Osteocyte (in vitro differentiated cells): ENCODE measurements around the gene NPSR1. TPM values are rescaled to one million over a fixed set of nuclear protein-coding genes. Genes with fewer than 3 reads are reported as not detected.

ENCODE experiments used
- DNase-seq: peaks from one replicate; pipeline ENCODE4 v3.0.0; 2021; ENCODE audit warnings: mixed read lengths; ENCODE audit not compliant: unreplicated experiment; ENCODE audit errors: extremely low spot score
- H3K27ac Mint-ChIP-seq: one replicate; pipeline ENCODE4 v1.8.0; 2021; ENCODE audit warnings: mild to moderate bottlenecking, mixed read lengths; ENCODE audit not compliant: unreplicated experiment
- H3K27me3 Mint-ChIP-seq: one replicate; pipeline ENCODE4 v1.8.0; 2021; ENCODE audit warnings: mixed read lengths; ENCODE audit not compliant: unreplicated experiment
- H3K36me3 Mint-ChIP-seq: one replicate; pipeline ENCODE4 v1.8.0; 2021; ENCODE audit warnings: mixed read lengths; ENCODE audit not compliant: unreplicated experiment
- H3K4me1 Mint-ChIP-seq: one replicate; pipeline ENCODE4 v1.8.0; 2021; ENCODE audit warnings: mixed read lengths; ENCODE audit not compliant: unreplicated experiment
- H3K4me3 Mint-ChIP-seq: one replicate; pipeline ENCODE4 v1.8.0; 2021; ENCODE audit warnings: mild to moderate bottlenecking, moderate library complexity, mixed read lengths; ENCODE audit not compliant: unreplicated experiment
- H3K9me3 Mint-ChIP-seq: one replicate; pipeline ENCODE4 v1.8.0; 2021; ENCODE audit warnings: mixed read lengths; ENCODE audit not compliant: unreplicated experiment
- CTCF ChIP-seq: fragments of 200-600 bp; sonication (generic); IDR thresholded peaks from 2 replicates; pipeline ENCODE4 v1.5.0; 2021; ENCODE audit warnings: antibody characterized with exemption, mild to moderate bottlenecking, moderate library complexity
- total RNA-seq: library from RNA; stranded (reverse); gene quantifications from 2 replicates; pipeline ENCODE4 v1.2.1, GENCODE V29; 2021

NPSR1 gene
- total RNA-seq, 1 donor from 2014 or later = not detected

- Mint-ChIP-seq H3K4me1 (peaks cover 13% of the 10 kb centered on the region), H3K4me3 (no peak overlapping the region), H3K27ac (no peak overlapping the region), H3K36me3 (no peaks in the 10 kb centered on the region), H3K27me3 (peaks cover 6% of the 10 kb centered on the region), H3K9me3 (no peaks in the 10 kb centered on the region)
- no peak for DNase-seq
- TF ChIP-seq CTCF = no peak
Measured at GRCh38 chr7:34750209-34750608, 92.2 kb downstream of the NPSR1 start.

- Mint-ChIP-seq H3K4me1 (peaks cover 13% of the 10 kb centered on the region), H3K27ac (no peak overlapping the region), H3K4me3 (no peak overlapping the region), H3K36me3 (no peaks in the 10 kb centered on the region), H3K27me3 (peaks cover 5% of the 10 kb centered on the region), H3K9me3 (no peaks in the 10 kb centered on the region)
- no peak for TF ChIP-seq CTCF
- DNase-seq = no peak
Measured at GRCh38 chr7:34750636-34751035, 92.6 kb downstream of the NPSR1 start.

GRCh38 chr7:34751725-34752643, 94.0 kb downstream of the NPSR1 start:
- H3K27me3 Mint-ChIP-seq = peaks cover 5% of the 10 kb centered on the region
- TF ChIP-seq CTCF = no peak
- H3K4me1 Mint-ChIP-seq = peaks cover 13% of the 10 kb centered on the region
- H3K36me3 Mint-ChIP-seq = no peaks in the 10 kb centered on the region
- H3K4me3 Mint-ChIP-seq = no peak overlapping the region
- no peaks in the 10 kb centered on the region for H3K9me3 Mint-ChIP-seq
- DNase-seq = no peak
- no peak overlapping the region for H3K27ac Mint-ChIP-seq

- peaks cover 9% of the 10 kb centered on the region for H3K4me1 Mint-ChIP-seq
- H3K27ac Mint-ChIP-seq = no peak overlapping the region
- no peaks in the 10 kb centered on the region for H3K36me3 Mint-ChIP-seq
- no peaks in the 10 kb centered on the region for H3K9me3 Mint-ChIP-seq
- no peak for DNase-seq
- TF ChIP-seq CTCF = no peak
- H3K4me3 Mint-ChIP-seq = no peak overlapping the region
- peaks cover 9% of the 10 kb centered on the region for H3K27me3 Mint-ChIP-seq
Measured at GRCh38 chr7:34752929-34753328, 94.9 kb downstream of the NPSR1 start.

GRCh38 chr7:34755008-34755407, 97.0 kb downstream of the NPSR1 start:
- H3K9me3 Mint-ChIP-seq = no peaks in the 10 kb centered on the region
- H3K36me3 Mint-ChIP-seq = no peaks in the 10 kb centered on the region
- no peaks in the 10 kb centered on the region for H3K4me1 Mint-ChIP-seq
- H3K27me3 Mint-ChIP-seq = peaks cover 18% of the 10 kb centered on the region
- no peak for TF ChIP-seq CTCF
- no peak for DNase-seq
- H3K4me3 Mint-ChIP-seq = no peak overlapping the region
- no peak overlapping the region for H3K27ac Mint-ChIP-seq
